K562 (cell line): Measurements from ENCODE around the gene KLK7. TPM values are rescaled to one million over a fixed set of nuclear protein-coding genes. Genes with fewer than 3 reads are reported as not detected.

ENCODE experiments used
- ATAC-seq: fragments of 200-7000 bp; cut with Tn5 transposase; 3 replicates; pipeline ENCODE4 v1.9.1; 2020; ENCODE audit warnings: moderate library complexity
- BruUV-seq: library from RNA; stranded (reverse); fragments of 400-500 nt; replicated peaks from 2 replicates; lab custom pipeline; 2021; lab: Mats Ljungman, UMichigan
- CTCF ChIA-PET: fragments of 300-600 bp; formaldehyde crosslinking; extraction: SDS; loops from one replicate; lab custom pipeline; 2021; ENCODE audit warnings: low intra/inter-chr PET ratio; lab: Yijun Ruan, JAX
- POLR2A ChIA-PET: fragments of 300-600, 350-650 bp; sonication (Branson Sonifier 250); formaldehyde crosslinking; extraction: SDS; loops from one replicate; lab custom pipeline; 2021; ENCODE audit warnings: antibody characterized with exemption, inconsistent platforms; lab: Yijun Ruan, JAX
- DNase-seq, 4 experiments: peaks; one replicate each; pipeline versions ENCODE4 v3.0.0 to v3.0.0-alpha.2; 2011 to 2018; ENCODE audit warnings: low spot score in 3 of 4, mixed read lengths in 3 of 4; ENCODE audit errors: extremely low read depth in 1 of 4
- FAIRE-seq: peaks from 2 replicates; lab custom pipeline; 2011; peaks lifted over from hg19 to GRCh38; lab: Jason Lieb, UNC
- H2AFZ ChIP-seq: 2 replicates; pipeline ENCODE4 v1.6.0; 2011; ENCODE audit warnings: low read depth, low read length, control low read depth, inconsistent platforms
- H3K27ac ChIP-seq: fragments of 200-600 bp; 3 replicates; pipeline ENCODE4 v1.8.0; 2011; ENCODE audit warnings: low read depth, mild to moderate bottlenecking, control low read depth, inconsistent platforms, low read length, moderate library complexity, mixed read lengths; ENCODE audit errors: extremely low read depth
- H3K27me3 ChIP-seq, 2 experiments: fragments of 300-600 bp in 1 of 2; 2 replicates in 1 of 2; 3 replicates in 1 of 2; pipeline versions ENCODE4 v1.6.0 to v1.8.0; 2011; ENCODE audit warnings: inconsistent platforms in 2 of 2, low read length in 2 of 2, mild to moderate bottlenecking in 1 of 2, mixed read lengths in 1 of 2, moderate library complexity in 1 of 2; ENCODE audit not compliant: control insufficient read depth in 2 of 2, insufficient read depth in 2 of 2
- H3K36me3 ChIP-seq: fragments of 300-600 bp; 3 replicates; pipeline ENCODE4 v1.8.0; 2011; ENCODE audit warnings: mild to moderate bottlenecking, low read length, inconsistent platforms; ENCODE audit not compliant: control insufficient read depth, insufficient read depth
- H3K4me1 ChIP-seq, 2 experiments: fragments of 200-600 bp in 1 of 2; replicated peaks in 1 of 2; 2 replicates in 1 of 2; 3 replicates in 1 of 2; pipeline versions ENCODE4 v1.5.1 to v1.8.0; 2011; ENCODE audit warnings: inconsistent platforms in 2 of 2, low read length in 2 of 2, mild to moderate bottlenecking in 1 of 2, mixed read lengths in 1 of 2, moderate library complexity in 1 of 2; ENCODE audit not compliant: control insufficient read depth in 2 of 2, insufficient read depth in 2 of 2
- H3K4me2 ChIP-seq: 2 replicates; pipeline ENCODE4 v1.6.1; 2011; ENCODE audit warnings: low read length, control low read depth, inconsistent platforms, mixed read lengths; ENCODE audit not compliant: insufficient read depth
- H3K4me3 ChIP-seq: fragments of 200-600 bp; sonication (generic), shearing (Covaris generic); 2 replicates; pipeline ENCODE4 v1.5.1; 2016; ENCODE audit warnings: control low read depth, inconsistent platforms
- H3K79me2 ChIP-seq: fragments of 200-600 bp; 3 replicates; pipeline ENCODE4 v1.8.0; 2011; ENCODE audit warnings: low read length, inconsistent platforms; ENCODE audit not compliant: control insufficient read depth, insufficient read depth
- H3K9ac ChIP-seq, 2 experiments: 2 replicates each; pipeline versions ENCODE4 v1.6.0 to v1.6.1; 2011; ENCODE audit warnings: low read depth in 2 of 2, low read length in 2 of 2, control low read depth in 1 of 2, inconsistent platforms in 1 of 2, mild to moderate bottlenecking in 1 of 2, mixed read lengths in 1 of 2; ENCODE audit not compliant: insufficient read depth in 1 of 2
- H3K9me1 ChIP-seq: one replicate; pipeline ENCODE4 v1.6.0; 2011; ENCODE audit warnings: inconsistent platforms, mild to moderate bottlenecking, low read length, moderate library complexity; ENCODE audit not compliant: control insufficient read depth, insufficient read depth
- H3K9me3 ChIP-seq: replicated peaks from 2 replicates; pipeline ENCODE4 v1.5.1; 2011; ENCODE audit warnings: low read depth, low read length, inconsistent platforms; ENCODE audit not compliant: control insufficient read depth, insufficient read depth
- H4K20me1 ChIP-seq: replicated peaks from 2 replicates; pipeline ENCODE4 v1.6.1; 2011; ENCODE audit warnings: low read length, inconsistent platforms, mixed read lengths; ENCODE audit not compliant: control insufficient read depth, insufficient read depth
- CREB3 ChIP-seq: fragments of 450-650 bp; conservative IDR thresholded peaks from 2 replicates; pipeline ENCODE4 v1.6.1; 2016; ENCODE audit warnings: missing genetic modification characterization, low read depth, mild to moderate bottlenecking, missing compliant biosample characterization, moderate library complexity
- HLTF ChIP-seq: fragments of 450-650 bp; IDR thresholded peaks from 2 replicates; pipeline ENCODE4 v1.6.1; 2016
- NR2C1 ChIP-seq, 2 experiments: fragments of 450-650 bp; IDR thresholded peaks; 2 replicates each; pipeline ENCODE4 v1.6.1; 2017; ENCODE audit warnings: mild to moderate bottlenecking in 2 of 2, antibody characterized with exemption in 1 of 2, inconsistent platforms in 1 of 2, missing compliant biosample characterization in 1 of 2, missing genetic modification characterization in 1 of 2
- SUPT5H ChIP-seq: fragments of 450-650 bp; IDR thresholded peaks from 2 replicates; pipeline ENCODE4 v1.6.1; 2016
- TEAD4 ChIP-seq, 2 experiments: sonication (generic) in 1 of 2; formaldehyde crosslinking in 1 of 2; IDR thresholded peaks; 2 replicates each; pipeline versions ENCODE4 v1.6.1 to v1.8.0; 2012 to 2022; ENCODE audit warnings: borderline replicate concordance in 1 of 2, inconsistent platforms in 1 of 2, low read length in 1 of 2, mild to moderate bottlenecking in 1 of 2, missing genetic modification reagents in 1 of 2
- ZBTB49 ChIP-seq: sonication (generic); formaldehyde crosslinking; IDR thresholded peaks from 2 replicates; pipeline ENCODE4 v1.8.0; 2022; ENCODE audit warnings: missing genetic modification reagents, mild to moderate bottlenecking, borderline replicate concordance
- ZNF239 ChIP-seq: fragments of 250-450 bp; sonication (Bioruptor Pico); IDR thresholded peaks from 2 replicates; pipeline ENCODE4 v1.4.0; 2020; ENCODE audit warnings: mild to moderate bottlenecking
- WGBS: fragments of 100-300 bp; shearing (Covaris generic); methylation state at CpG from one replicate; pipeline ENCODE4 v1.1.6; 2016; ENCODE audit warnings: low coverage, mixed read lengths; ENCODE audit not compliant: insufficient coverage; ENCODE audit errors: missing lambda C conversion rate; 5-methylcytosine and 5-hydroxymethylcytosine counted together
- in situ Hi-C: fragments of 300-500 bp; cut with MboI; formaldehyde crosslinking; loops from 4 replicates; pipeline ENCODE4 v1.15.0; 2018; ENCODE audit warnings: inconsistent platforms, mixed read lengths
- intact Hi-C: fragments of 100-400 bp; cut with micrococcal nuclease; formaldehyde crosslinking; loops from 2 replicates; pipeline ENCODE4 v1.14.2; 2022
- polyA plus RNA-seq, 8 experiments: library from polyadenylated mRNA; depleted of rRNA in 4 of 8; stranded (reverse) in 5 of 8; unstranded in 3 of 8; fragments of >200 nt; fragmentation: Nextera tagmentation in 2 of 8; fragmentation: Illumina TruSeq in 1 of 8; extraction: Ambion mirVana in 2 of 8; extraction: Trizol in 1 of 8; gene quantifications; 2 replicates each; pipeline versions ENCODE4 v1.2.1 to v1.2.3, GENCODE V29; 2011 to 2014; ENCODE audit warnings: inconsistent platforms in 1 of 8, missing spikeins in 1 of 8
- total RNA-seq, 7 experiments: library from RNA; depleted of rRNA in 6 of 7; stranded (reverse); fragments of >200 nt in 6 of 7; fragmentation: Illumina TruSeq in 2 of 7; extraction: Trizol in 2 of 7; gene quantifications; 2 replicates each; pipeline versions ENCODE4 v1.2.1 to v1.2.3, GENCODE V29; 2011 to 2021; ENCODE audit warnings: low replicate concordance in 1 of 7

The KLK7 gene
- total and polyA plus RNA-seq, 9 of the 15 experiments (the other 6 are each of a cell fraction or from before 2014, with no cell fraction given), result 0.03 TPM; not detected in 8

GRCh38 chr19:51025809-51026553 lies 42.3 kb upstream of the KLK7 start:
- peaks cover 2 to 7% of the 10 kb centered on the region in 2 experiments; a peak in 4 of 5 replicates for H3K4me1 ChIP-seq
- H3K27ac ChIP-seq, result no peak overlapping the region
- no peak overlapping the region for H3K4me2 ChIP-seq
- BruUV-seq, result no TSS peak
- H3K4me3 ChIP-seq, result no peak overlapping the region
- CTCF ChIA-PET, result no interaction called here
- H2AFZ ChIP-seq, result no peak overlapping the region
- H3K79me2 ChIP-seq, result no peaks in the 10 kb centered on the region
- FAIRE-seq, result no peak
- peak overlapping the region in 1 of 2 experiments; percentile 58; a peak in 1 of 4 replicates for H3K9ac ChIP-seq
- H3K9me1 ChIP-seq, result peaks cover 1% of the 10 kb centered on the region
- H3K9me3 ChIP-seq, result no peaks in the 10 kb centered on the region
- peaks cover 25 to 68% of the 10 kb centered on the region in 2 experiments for H3K27me3 ChIP-seq
- 1% methylated on average over 15 of the region's 18 CpGs for WGBS
- in situ Hi-C loops, result no loop called here
- H3K36me3 ChIP-seq, result no peaks in the 10 kb centered on the region
- TF ChIP-seq ZNF239, result no peak
- TF ChIP-seq TEAD4 (IDR thresholded peaks at IDR 0.05; ENCODE audit: low read length), result no peak
- no peak for TF ChIP-seq TEAD4 (CRISPR knock-in tag; IDR thresholded peaks at IDR 0.05; ENCODE audit: borderline replicate concordance)
- no peak for TF ChIP-seq NR2C1 (IDR thresholded peaks at IDR 0.05)
- TF ChIP-seq NR2C1 (tag; IDR thresholded peaks at IDR 0.05), result no peak
- TF ChIP-seq ZBTB49 (CRISPR knock-in tag), result no peak
- TF ChIP-seq HLTF, result no peak
- TF ChIP-seq CREB3 (tag), result no peak
- TF ChIP-seq SUPT5H, result no peak
- intact Hi-C loops, result no loop called here
- POLR2A ChIA-PET, result interaction anchor here (0.6 kb wide), 1 partner anchor 22 kb away, joined by 3 read pairs; no protein-coding TSS in a partner anchor
- H4K20me1 ChIP-seq, result 0 out of 2 replicates have a peak, but pooled peaks cover 8% of the 10 kb centered on the region
- no peak for ATAC-seq
- DNase-seq, result no peak
